ENCODE data around the gene SPINK1. TPM values are rescaled to one million over a fixed set of nuclear protein-coding genes. Genes with fewer than 3 reads are reported as not detected.
"Not testable (repeated sequence)": the region's sequence is repeated elsewhere in the genome, so short reads cannot be mapped to it uniquely, and the experiment has no call there.

Gene SPINK1
- total RNA-seq, 2 experiments from 2014 or later = not detected

GRCh38 chr5:147844846-147845245 lies 13.4 kb upstream of the SPINK1 start:
- no peaks in the 10 kb centered on the region for H3K9me3 Mint-ChIP-seq
- H3K27ac Mint-ChIP-seq = no peak overlapping the region
- POLR2A ChIA-PET = no interaction called here
- no peaks in the 10 kb centered on the region for H3K4me1 Mint-ChIP-seq
- ATAC-seq (ENCODE audit: low read depth) (no peak), DNase-seq (no peak)
- H3K27me3 Mint-ChIP-seq = peaks cover 5% of the 10 kb centered on the region
- H3K4me3 Mint-ChIP-seq = no peak overlapping the region
- H3K36me3 Mint-ChIP-seq = no peaks in the 10 kb centered on the region

DNA sequence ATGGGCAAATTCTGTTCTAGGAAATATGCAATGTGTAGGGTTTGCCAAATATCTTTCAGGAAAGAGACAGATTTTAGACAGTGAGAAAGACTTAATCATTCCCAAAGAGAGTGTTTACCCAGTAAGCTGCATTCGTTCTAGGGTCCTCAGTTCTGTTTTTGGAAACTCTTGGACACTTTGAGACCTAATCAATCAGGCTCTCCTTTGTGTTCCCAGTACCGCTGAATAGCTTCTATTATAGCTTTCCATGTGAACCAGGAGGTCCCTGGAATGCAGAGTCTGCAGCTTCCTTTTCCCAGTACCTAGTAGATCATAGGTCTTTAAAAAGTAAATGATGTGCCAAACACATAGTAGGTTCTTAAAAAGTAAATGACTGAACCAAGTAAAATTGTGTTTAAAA lies 11.4 kb upstream of the SPINK1 start:
- POLR2A ChIA-PET = no interaction called here
- no peaks in the 10 kb centered on the region for H3K36me3 Mint-ChIP-seq
- H3K27ac Mint-ChIP-seq = no peak overlapping the region
- no peaks in the 10 kb centered on the region for H3K9me3 Mint-ChIP-seq
- no peak for DNase-seq
- no peak for ATAC-seq (ENCODE audit: low read depth)
- no peaks in the 10 kb centered on the region for H3K4me1 Mint-ChIP-seq
- H3K27me3 Mint-ChIP-seq = peaks cover 2% of the 10 kb centered on the region
- H3K4me3 Mint-ChIP-seq = no peak overlapping the region

DNA sequence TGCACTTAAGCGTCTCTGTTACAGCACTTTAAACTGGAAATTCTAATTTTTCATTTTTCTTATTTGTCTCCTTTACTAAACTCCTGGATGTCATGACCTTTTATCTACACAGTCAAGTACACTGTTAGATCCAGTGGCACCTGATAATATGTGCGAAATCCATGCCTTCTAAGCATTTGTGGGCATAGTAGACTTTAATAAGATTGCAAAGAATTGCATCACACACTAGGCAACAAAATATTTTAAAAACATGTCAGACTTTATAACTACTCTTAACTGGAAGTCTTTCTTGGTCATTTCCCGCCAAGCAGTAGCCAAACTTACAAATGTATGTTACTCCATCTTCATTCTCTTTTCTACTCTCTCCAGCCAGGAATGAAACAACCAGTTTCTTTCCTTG lies 5.0 kb upstream of the SPINK1 start:
- Mint-ChIP-seq H3K36me3 (no peaks in the 10 kb centered on the region), H3K27me3 (no peaks in the 10 kb centered on the region), H3K4me1 (no peaks in the 10 kb centered on the region), H3K9me3 (no peaks in the 10 kb centered on the region), H3K4me3 (no peak overlapping the region), H3K27ac (no peak overlapping the region)
- POLR2A ChIA-PET = no interaction called here
- ATAC-seq (ENCODE audit: low read depth) (no peak), DNase-seq (no peak)

DNA sequence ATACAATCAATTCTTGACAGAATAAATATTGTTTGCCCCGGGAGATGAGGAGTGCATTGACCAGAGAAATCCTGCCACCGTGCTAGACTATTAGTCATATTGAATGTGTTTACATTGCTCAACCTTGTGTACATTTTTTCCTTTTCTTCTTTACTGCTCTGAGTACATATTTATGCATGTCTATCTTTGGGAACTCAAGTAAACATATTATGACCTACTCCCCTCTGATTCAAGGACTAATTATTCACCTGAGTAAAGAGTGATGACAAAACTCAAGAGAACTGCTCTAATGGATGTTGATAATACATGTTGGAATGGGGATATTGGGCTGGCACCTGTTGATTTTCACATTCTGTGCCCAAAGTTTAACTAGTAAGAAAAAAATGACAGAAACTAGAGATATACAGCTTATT lies 3.9 kb upstream of the SPINK1 start:
- H3K27me3 Mint-ChIP-seq = peaks cover 2% of the 10 kb centered on the region
- no peak for DNase-seq
- no peaks in the 10 kb centered on the region for H3K36me3 Mint-ChIP-seq
- no peak overlapping the region for H3K27ac Mint-ChIP-seq
- ATAC-seq (ENCODE audit: low read depth) = no peak
- no peaks in the 10 kb centered on the region for H3K9me3 Mint-ChIP-seq
- POLR2A ChIA-PET = no interaction called here
- H3K4me3 Mint-ChIP-seq = no peak overlapping the region
- H3K4me1 Mint-ChIP-seq = no peaks in the 10 kb centered on the region

DNA sequence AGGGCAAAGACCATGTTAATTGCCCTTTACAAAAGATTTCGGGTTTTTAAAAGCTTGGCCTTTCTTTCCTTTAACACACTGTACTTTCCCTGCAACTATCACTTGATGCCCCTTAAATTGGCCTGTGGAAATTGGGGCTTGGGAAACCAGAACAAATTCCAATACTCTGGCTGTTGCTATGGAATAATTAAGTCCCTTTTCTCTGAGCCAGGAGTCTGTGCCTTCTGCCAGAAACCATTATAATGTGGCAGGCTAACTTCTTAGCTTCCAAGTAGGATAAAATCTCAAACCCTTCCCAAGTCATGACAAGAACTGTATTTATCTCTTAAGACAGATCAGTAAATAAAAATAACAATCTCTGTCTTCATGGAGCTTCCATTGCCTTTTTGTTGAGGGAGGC lies 1.1 kb upstream of the SPINK1 start:
- no peak for DNase-seq
- peaks cover 9% of the 10 kb centered on the region for H3K27me3 Mint-ChIP-seq
- no peak overlapping the region for H3K27ac Mint-ChIP-seq
- H3K4me1 Mint-ChIP-seq = no peaks in the 10 kb centered on the region
- H3K36me3 Mint-ChIP-seq = no peaks in the 10 kb centered on the region
- no peak for ATAC-seq (ENCODE audit: low read depth)
- POLR2A ChIA-PET = no interaction called here
- no peak overlapping the region for H3K4me3 Mint-ChIP-seq
- H3K9me3 Mint-ChIP-seq = no peaks in the 10 kb centered on the region

- DNase-seq = no peak
- no peak for ATAC-seq (ENCODE audit: low read depth)
- Mint-ChIP-seq H3K9me3 (no peaks in the 10 kb centered on the region), H3K36me3 (no peaks in the 10 kb centered on the region), H3K27ac (no peak overlapping the region), H3K27me3 (peaks cover 15% of the 10 kb centered on the region), H3K4me1 (no peaks in the 10 kb centered on the region), H3K4me3 (no peak overlapping the region)
- POLR2A ChIA-PET = no interaction called here
Observed at GRCh38 chr5:147830035-147830434, 1.4 kb downstream of the SPINK1 start.

DNA sequence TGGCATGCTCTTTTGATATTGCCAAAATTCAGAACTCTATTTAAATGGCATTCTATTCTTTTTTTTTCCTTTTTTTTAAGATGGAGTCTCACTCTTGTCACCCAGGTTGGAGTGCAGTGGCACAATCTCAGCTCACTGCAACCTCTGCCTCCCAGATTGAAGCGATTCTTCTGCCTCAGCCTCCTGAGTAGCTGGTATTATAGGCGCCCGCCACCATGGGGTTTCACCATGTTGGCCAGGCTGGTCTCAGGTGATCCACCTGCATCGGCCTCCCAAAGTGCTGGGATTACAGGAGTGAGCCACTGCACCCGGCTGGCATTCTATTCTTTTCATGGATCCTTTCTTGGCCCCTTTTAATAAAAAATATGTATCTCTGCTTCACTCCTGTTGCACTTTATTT lies 4.5 kb downstream of the SPINK1 start:
- H3K27me3 Mint-ChIP-seq = peaks cover 15% of the 10 kb centered on the region
- H3K27ac Mint-ChIP-seq; DNase-seq; POLR2A ChIA-PET; H3K4me3 Mint-ChIP-seq; H3K4me1 Mint-ChIP-seq; H3K9me3 Mint-ChIP-seq; ATAC-seq (ENCODE audit: low read depth); H3K36me3 Mint-ChIP-seq: not testable (repeated sequence)

- H3K36me3 Mint-ChIP-seq = no peaks in the 10 kb centered on the region
- H3K9me3 Mint-ChIP-seq = no peaks in the 10 kb centered on the region
- H3K4me3 Mint-ChIP-seq = no peak overlapping the region
- peaks cover 15% of the 10 kb centered on the region for H3K27me3 Mint-ChIP-seq
- no peak for ATAC-seq (ENCODE audit: low read depth)
- H3K4me1 Mint-ChIP-seq = no peaks in the 10 kb centered on the region
- DNase-seq = no peak
- POLR2A ChIA-PET = no interaction called here
- no peak overlapping the region for H3K27ac Mint-ChIP-seq
Observed at GRCh38 chr5:147826361-147826760, 5.1 kb downstream of the SPINK1 start.

DNA sequence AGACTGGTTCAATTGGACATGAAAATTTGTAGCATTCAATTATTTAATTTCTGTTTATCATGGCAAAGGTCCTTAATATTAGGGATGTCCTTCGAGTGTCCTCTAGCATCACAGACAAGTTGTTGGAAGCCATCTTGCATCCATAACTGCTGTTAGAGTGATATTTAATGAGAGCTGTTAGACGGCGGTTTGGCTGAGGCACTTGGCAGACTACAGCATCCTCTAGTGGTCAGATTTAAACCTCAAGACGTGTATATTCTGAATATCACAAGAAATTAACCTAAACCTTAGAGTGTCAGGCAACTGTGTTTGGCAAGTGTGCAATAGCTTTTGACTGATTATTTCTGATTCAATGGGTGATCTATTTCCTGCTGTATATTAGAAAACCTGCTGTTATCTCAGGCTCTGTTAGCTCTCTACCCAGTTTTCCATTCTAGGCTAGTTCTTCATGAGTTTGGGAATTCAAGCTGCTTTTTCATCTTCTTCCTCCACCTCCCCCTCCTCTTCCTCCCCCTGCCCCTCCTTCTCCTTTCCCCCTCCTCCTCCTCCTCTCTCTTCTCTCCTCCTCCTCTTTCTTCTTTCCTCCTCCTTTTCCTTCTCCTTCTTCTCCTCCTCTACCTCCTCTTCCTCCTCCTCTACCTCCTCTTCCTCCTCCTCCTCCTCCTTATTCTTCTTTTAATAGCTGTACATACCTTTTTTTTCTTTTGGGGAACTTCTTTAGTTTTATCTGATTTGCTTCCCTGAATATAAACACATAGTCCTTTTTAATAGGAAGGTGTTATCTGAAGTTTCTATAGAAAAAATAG lies 8.6 kb downstream of the SPINK1 start:
- DNase-seq (no peak), ATAC-seq (ENCODE audit: low read depth) (peak; percentile 70)
- Mint-ChIP-seq H3K27ac (no peak overlapping the region), H3K4me1 (no peaks in the 10 kb centered on the region), H3K9me3 (no peaks in the 10 kb centered on the region), H3K4me3 (no peak overlapping the region), H3K27me3 (peaks cover 11% of the 10 kb centered on the region), H3K36me3 (no peaks in the 10 kb centered on the region)
- POLR2A ChIA-PET = no interaction called here

- H3K27ac Mint-ChIP-seq; H3K9me3 Mint-ChIP-seq; H3K4me3 Mint-ChIP-seq; POLR2A ChIA-PET; H3K4me1 Mint-ChIP-seq; ATAC-seq (ENCODE audit: low read depth); H3K36me3 Mint-ChIP-seq; DNase-seq: not testable (repeated sequence)
- peaks cover 11% of the 10 kb centered on the region for H3K27me3 Mint-ChIP-seq
Observed at GRCh38 chr5:147822222-147822621, 9.2 kb downstream of the SPINK1 start.

GRCh38 chr5:147821766-147822165 lies 9.7 kb downstream of the SPINK1 start:
- ATAC-seq (ENCODE audit: low read depth) = no peak
- POLR2A ChIA-PET = no interaction called here

DNA sequence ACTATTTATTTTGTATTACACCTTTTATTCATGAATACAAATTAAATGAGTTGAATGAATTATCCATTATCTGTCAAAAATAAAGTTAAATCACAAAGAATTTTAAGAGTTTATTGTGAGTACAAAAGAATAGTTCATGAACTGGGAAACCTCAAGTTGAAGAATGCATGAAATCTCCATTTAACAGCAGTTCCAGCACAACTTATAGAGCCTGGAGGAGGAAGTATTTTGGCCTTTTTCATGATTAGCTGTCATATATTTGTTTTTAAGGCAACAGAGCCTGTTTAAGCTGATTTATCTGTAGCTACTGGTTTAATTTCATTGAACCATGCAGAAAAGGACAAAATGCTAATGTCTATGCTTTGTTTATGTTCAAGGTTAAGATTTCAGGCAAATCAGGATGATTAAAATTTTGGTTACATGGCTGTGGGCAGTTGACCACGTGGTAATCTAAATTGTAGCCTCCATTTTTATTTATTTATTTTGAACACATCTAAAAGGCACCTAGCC lies 12.2 kb downstream of the SPINK1 start:
- H3K4me1 Mint-ChIP-seq = no peaks in the 10 kb centered on the region
- no peaks in the 10 kb centered on the region for H3K36me3 Mint-ChIP-seq
- ATAC-seq (ENCODE audit: low read depth) = no peak
- no peak for DNase-seq
- POLR2A ChIA-PET = no interaction called here
- no peak overlapping the region for H3K27ac Mint-ChIP-seq
- no peaks in the 10 kb centered on the region for H3K9me3 Mint-ChIP-seq
- H3K27me3 Mint-ChIP-seq = peaks cover 5% of the 10 kb centered on the region
- no peak overlapping the region for H3K4me3 Mint-ChIP-seq

More at GRCh38 chr5:147821766-147822165, 9.7 kb downstream of the SPINK1 start:
- DNase-seq = no peak
- no peaks in the 10 kb centered on the region for H3K36me3 Mint-ChIP-seq
- H3K9me3 Mint-ChIP-seq = no peaks in the 10 kb centered on the region
- no peaks in the 10 kb centered on the region for H3K4me1 Mint-ChIP-seq
- H3K27me3 Mint-ChIP-seq = peaks cover 11% of the 10 kb centered on the region
- H3K27ac Mint-ChIP-seq = no peak overlapping the region
- no peak overlapping the region for H3K4me3 Mint-ChIP-seq

DNA sequence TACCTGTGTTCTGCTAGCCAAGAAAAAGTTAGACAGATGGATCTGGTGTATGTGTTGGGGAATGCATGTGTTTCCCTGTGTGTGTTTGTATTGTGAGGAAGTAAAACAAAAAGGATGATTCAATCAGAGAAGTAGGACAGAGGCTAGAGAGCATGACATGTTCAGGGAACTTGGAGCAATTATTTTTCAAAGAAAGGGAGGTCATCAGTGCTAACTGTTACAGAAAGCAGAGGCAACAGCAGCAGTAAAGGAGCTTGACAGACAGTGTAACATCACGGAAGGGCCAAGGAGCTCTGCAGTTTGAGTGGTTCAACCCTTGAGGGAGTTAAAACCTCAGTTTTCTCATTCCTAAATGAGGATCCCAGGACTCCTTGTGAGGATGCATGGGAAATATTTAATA lies 13.2 kb downstream of the SPINK1 start:
- H3K27ac Mint-ChIP-seq = no peak overlapping the region
- POLR2A ChIA-PET = no interaction called here
- no peak for DNase-seq
- H3K36me3 Mint-ChIP-seq = no peaks in the 10 kb centered on the region
- no peak for ATAC-seq (ENCODE audit: low read depth)
- no peaks in the 10 kb centered on the region for H3K4me1 Mint-ChIP-seq
- peaks cover 5% of the 10 kb centered on the region for H3K27me3 Mint-ChIP-seq
- H3K9me3 Mint-ChIP-seq = no peaks in the 10 kb centered on the region
- no peak overlapping the region for H3K4me3 Mint-ChIP-seq

DNA sequence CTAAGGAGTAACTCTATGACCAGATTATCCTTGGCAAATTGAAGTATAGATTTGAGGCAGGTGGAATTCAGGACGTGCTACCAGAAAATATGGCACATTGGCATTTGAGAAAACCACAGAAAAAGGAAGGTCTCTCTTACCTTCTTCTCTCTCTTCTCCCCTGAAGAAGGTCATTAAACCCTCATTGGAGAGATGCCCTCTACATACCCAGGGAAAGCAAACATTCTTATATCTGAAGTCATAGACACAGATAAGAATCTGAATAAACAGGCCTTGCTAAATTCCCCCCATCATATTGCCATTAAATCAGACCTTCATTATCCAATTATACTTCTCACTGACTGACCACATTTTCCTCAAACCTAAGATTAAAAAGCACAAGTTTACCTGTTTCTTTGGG lies 17.8 kb downstream of the SPINK1 start:
- Mint-ChIP-seq H3K27ac (no peak overlapping the region), H3K9me3 (no peaks in the 10 kb centered on the region), H3K36me3 (no peaks in the 10 kb centered on the region), H3K4me1 (no peaks in the 10 kb centered on the region), H3K4me3 (no peak overlapping the region), H3K27me3 (peaks cover 4% of the 10 kb centered on the region)
- POLR2A ChIA-PET = no interaction called here
- DNase-seq (no peak), ATAC-seq (ENCODE audit: low read depth) (no peak)
